Nephron (organoid): Measurements from ENCODE around the gene RBP7.
"Not testable (repeated sequence)": the region's sequence is repeated elsewhere in the genome, so short reads cannot be mapped to it uniquely, and the experiment has no call there.

Experiments
- H3K27ac Mint-ChIP-seq, 3 experiments: 2 replicates each; pipeline ENCODE4 v1.8.0; 2020; ENCODE audit warnings: mixed read lengths in 3 of 3, mild to moderate bottlenecking in 2 of 3, moderate library complexity in 1 of 3
- H3K27me3 Mint-ChIP-seq: 2 replicates; pipeline ENCODE4 v1.8.0; 2021; ENCODE audit warnings: low read depth, mild to moderate bottlenecking, moderate library complexity, mixed read lengths
- H3K36me3 Mint-ChIP-seq: 2 replicates; pipeline ENCODE4 v1.8.0; 2020; ENCODE audit warnings: low read depth, mixed read lengths
- H3K4me1 Mint-ChIP-seq: 2 replicates; pipeline ENCODE4 v1.8.0; 2020; ENCODE audit warnings: mixed read lengths
- H3K4me3 Mint-ChIP-seq, 3 experiments: 2 replicates each; pipeline ENCODE4 v1.8.0; 2020; ENCODE audit warnings: mild to moderate bottlenecking in 3 of 3, mixed read lengths in 3 of 3, moderate library complexity in 2 of 3
- H3K9me3 Mint-ChIP-seq: 2 replicates; pipeline ENCODE4 v1.8.0; 2020; ENCODE audit warnings: mixed read lengths
- TF ChIP-seq, protein P1 (sequence below), 3 experiments: fragments of 200-600 bp; sonication (generic); IDR thresholded peaks; one replicate each; pipeline ENCODE4 v1.5.0; 2021; ENCODE audit warnings: antibody characterized with exemption in 3 of 3; ENCODE audit not compliant: unreplicated experiment in 3 of 3

Gene RBP7

DNA sequence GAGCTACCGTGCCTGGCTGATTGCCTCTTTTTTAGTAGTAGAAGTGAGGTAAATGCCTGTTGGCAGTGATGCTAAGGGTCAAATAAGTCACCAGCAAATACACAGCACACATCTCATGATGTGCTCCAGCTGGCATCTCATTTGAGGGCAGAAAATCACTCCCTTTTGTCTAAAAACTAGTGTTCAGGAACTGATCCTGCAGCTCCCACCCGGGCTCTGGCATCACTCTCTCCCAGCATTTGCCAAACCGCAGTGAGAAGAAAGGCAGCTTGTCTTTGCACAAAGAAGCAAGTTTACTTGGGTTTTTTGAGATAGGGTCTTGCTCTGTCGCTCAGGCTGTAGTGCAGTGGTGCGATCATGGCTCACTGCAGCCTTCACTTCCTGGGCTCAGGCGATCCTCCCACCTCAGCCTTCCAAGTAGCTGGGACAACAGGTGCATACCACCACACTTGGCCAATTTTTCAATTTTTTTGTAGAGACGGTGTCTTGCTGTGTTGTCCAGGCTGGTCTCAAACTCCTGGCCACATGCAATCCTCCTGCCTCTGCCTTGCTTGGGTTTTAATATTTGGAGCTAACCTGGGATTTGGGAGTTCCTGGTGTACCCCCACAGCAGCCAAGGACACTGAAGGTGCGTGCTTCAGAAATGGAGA is 4.1 kb downstream of the RBP7 start:
- TF ChIP-seq, protein P1, sequence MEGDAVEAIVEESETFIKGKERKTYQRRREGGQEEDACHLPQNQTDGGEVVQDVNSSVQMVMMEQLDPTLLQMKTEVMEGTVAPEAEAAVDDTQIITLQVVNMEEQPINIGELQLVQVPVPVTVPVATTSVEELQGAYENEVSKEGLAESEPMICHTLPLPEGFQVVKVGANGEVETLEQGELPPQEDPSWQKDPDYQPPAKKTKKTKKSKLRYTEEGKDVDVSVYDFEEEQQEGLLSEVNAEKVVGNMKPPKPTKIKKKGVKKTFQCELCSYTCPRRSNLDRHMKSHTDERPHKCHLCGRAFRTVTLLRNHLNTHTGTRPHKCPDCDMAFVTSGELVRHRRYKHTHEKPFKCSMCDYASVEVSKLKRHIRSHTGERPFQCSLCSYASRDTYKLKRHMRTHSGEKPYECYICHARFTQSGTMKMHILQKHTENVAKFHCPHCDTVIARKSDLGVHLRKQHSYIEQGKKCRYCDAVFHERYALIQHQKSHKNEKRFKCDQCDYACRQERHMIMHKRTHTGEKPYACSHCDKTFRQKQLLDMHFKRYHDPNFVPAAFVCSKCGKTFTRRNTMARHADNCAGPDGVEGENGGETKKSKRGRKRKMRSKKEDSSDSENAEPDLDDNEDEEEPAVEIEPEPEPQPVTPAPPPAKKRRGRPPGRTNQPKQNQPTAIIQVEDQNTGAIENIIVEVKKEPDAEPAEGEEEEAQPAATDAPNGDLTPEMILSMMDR (IDR thresholded peaks at IDR 0.05; ENCODE audit: unreplicated experiment in 3 of 3), result no peak
- Mint-ChIP-seq H3K4me1 (peaks cover 5% of the 10 kb centered on the region), H3K27ac (no peak overlapping the region)

DNA sequence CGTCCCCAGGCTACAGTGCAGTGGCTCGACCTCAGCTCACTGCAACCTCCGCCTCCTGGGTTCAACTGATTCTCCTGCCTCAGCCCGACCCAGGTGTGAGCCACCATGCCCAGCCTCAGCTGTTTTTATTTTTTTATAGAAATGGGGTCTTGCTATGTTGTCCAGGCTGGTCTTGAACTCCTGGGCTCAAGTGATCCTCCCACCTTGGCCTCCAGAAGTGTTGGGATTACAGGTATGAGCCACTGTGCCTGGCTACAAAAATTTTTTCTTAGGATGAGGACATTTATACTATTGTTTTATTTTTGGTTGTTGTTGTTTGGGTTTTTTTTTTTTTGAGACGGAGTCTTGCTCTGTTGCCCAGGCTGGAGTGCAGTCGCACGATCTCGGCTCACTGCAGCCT is 8.2 kb downstream of the RBP7 start:
- not testable (repeated sequence) for H3K36me3 Mint-ChIP-seq, H3K4me1 Mint-ChIP-seq, H3K9me3 Mint-ChIP-seq, H3K27ac Mint-ChIP-seq, H3K4me3 Mint-ChIP-seq
- H3K27me3 Mint-ChIP-seq, result peaks cover 17% of the 10 kb centered on the region

More for the DNA sequence above, 4.1 kb downstream of the RBP7 start:
- Mint-ChIP-seq H3K9me3 (no peaks in the 10 kb centered on the region), H3K27me3 (peaks cover 52% of the 10 kb centered on the region), H3K4me3 (no peak overlapping the region), H3K36me3 (no peaks in the 10 kb centered on the region)

DNA sequence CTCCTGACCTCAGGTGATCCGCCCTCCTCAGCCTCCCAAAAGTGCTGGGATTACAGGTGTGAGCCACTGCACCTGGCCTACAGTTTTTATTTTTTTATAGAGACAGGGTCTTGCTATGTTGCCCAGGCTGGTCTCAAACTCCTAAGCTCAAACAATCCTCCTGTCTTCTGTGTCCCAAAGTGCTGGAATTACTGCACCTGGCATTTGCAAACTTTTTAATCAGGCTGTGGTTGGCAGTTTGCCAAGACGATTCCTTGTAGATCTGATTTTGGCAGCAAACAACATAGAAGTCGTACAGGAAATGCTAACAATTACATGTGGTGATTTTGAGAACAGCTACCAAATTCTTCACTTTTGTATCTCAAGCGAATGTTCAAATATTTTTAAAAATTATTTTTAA is 10.1 kb downstream of the RBP7 start:
- no peak overlapping the region for H3K4me3 Mint-ChIP-seq
- TF ChIP-seq, protein P1 (IDR thresholded peaks at IDR 0.05; ENCODE audit: unreplicated experiment in 3 of 3), result no peak
- H3K36me3 Mint-ChIP-seq, result no peaks in the 10 kb centered on the region
- peaks cover 4% of the 10 kb centered on the region for H3K27me3 Mint-ChIP-seq
- no peaks in the 10 kb centered on the region for H3K4me1 Mint-ChIP-seq
- no peaks in the 10 kb centered on the region for H3K9me3 Mint-ChIP-seq
- H3K27ac Mint-ChIP-seq, result no peak overlapping the region

DNA sequence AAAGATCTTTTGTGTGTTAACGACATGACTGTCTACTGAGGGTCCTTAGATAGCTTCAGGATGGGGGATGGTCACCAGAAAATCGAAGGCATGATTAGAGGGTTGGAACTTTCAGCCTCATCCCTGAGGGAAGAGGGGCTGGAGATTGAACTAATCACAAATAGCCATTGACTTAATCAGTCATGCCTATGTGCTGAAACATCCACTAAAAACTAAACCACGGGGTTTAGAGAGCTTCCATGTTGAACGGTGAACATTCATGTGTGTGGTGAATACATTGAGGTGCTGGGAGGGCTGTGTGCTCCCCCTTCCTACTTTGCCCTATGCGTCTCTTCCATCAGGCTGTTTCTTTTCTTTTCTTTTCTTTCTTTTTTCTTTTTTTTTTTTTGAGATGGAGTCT is 17.0 kb downstream of the RBP7 start:
- H3K4me1 Mint-ChIP-seq, result peaks cover 14% of the 10 kb centered on the region
- no peak overlapping the region for H3K4me3 Mint-ChIP-seq
- TF ChIP-seq, protein P1 (IDR thresholded peaks at IDR 0.05; ENCODE audit: unreplicated experiment in 3 of 3), result no peak
- H3K27me3 Mint-ChIP-seq, result no peaks in the 10 kb centered on the region
- H3K9me3 Mint-ChIP-seq, result no peaks in the 10 kb centered on the region
- no peaks in the 10 kb centered on the region for H3K36me3 Mint-ChIP-seq
- no peak overlapping the region for H3K27ac Mint-ChIP-seq

DNA sequence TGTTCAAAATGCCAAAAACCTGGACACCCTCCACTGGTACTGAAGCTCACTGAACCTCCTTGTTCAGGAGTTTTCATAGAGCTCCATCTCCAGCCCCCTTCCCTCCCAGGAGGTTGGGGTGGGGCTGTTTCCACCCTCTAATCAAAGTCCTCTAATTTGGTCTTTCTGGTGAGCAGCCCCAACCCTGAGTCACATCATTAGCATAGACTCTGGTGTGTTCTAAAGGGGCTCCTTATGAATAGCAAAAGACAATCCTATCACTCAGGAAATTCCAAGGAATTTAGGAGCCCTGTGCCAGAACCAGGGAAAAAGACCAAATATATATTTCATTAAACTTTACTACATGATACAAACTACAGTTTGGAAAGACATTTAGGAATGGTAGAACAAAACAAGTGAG is 22.5 kb downstream of the RBP7 start:
- no peaks in the 10 kb centered on the region for H3K27me3 Mint-ChIP-seq
- TF ChIP-seq, protein P1 (IDR thresholded peaks at IDR 0.05; ENCODE audit: unreplicated experiment in 3 of 3), result no peak
- peaks cover 3% of the 10 kb centered on the region for H3K9me3 Mint-ChIP-seq
- H3K4me3 Mint-ChIP-seq, result no peak overlapping the region
- peaks cover 27% of the 10 kb centered on the region for H3K4me1 Mint-ChIP-seq
- no peaks in the 10 kb centered on the region for H3K36me3 Mint-ChIP-seq
- peak overlapping the region; percentile 41 to 84 (median 69) for H3K27ac Mint-ChIP-seq

DNA sequence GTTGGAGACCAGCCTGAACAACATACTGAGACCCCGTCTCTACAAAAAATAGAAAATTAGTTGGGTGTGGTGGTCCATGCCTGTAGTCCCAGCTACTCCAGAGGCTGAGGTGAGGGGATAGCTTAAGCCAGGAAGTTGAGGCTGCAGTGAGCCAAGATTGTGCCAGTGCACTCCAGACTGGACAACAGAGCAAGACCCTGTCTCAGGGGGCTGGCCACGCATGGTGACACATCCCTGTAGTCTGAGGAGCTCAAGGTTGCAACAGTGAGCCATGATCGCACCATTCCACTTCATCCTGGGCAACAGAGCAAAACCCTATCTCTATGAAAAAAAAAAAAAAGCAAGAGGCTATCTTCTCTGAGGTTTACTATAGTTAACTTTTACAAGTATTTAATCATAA is 23.1 kb downstream of the RBP7 start:
- Mint-ChIP-seq H3K4me3 (no peak overlapping the region), H3K27me3 (no peaks in the 10 kb centered on the region), H3K9me3 (peaks cover 3% of the 10 kb centered on the region), H3K36me3 (no peaks in the 10 kb centered on the region), H3K4me1 (peaks cover 27% of the 10 kb centered on the region), H3K27ac (peak overlapping the region; percentile 68 to 84 (median 69))
- TF ChIP-seq, protein P1 (IDR thresholded peaks at IDR 0.05; ENCODE audit: unreplicated experiment in 3 of 3), result no peak

DNA sequence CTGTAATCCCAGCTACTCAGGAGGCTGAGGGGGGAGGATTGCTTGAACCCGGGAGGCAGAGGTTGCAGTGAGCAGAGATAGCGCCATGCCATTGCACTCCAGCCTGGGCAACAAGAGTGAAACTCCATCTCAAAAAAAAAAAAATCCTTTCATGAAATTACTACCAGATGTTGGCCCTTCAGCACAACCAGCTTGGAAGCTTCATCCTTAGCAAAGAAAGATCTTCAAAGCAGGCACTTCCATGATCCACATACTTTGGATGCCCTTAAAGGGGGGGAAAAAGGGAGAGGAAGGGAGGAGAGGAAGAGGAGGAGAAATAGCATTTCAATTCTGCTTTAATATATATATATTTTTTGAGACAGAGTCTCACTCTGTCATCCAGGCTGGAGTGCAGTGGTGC is 23.6 kb downstream of the RBP7 start:
- H3K9me3 Mint-ChIP-seq, H3K4me3 Mint-ChIP-seq, H3K27me3 Mint-ChIP-seq, H3K36me3 Mint-ChIP-seq: not testable (repeated sequence)
- Mint-ChIP-seq H3K4me1 (peaks cover 24% of the 10 kb centered on the region), H3K27ac (peak overlapping the region; percentile 68 to 84 (median 69))

DNA sequence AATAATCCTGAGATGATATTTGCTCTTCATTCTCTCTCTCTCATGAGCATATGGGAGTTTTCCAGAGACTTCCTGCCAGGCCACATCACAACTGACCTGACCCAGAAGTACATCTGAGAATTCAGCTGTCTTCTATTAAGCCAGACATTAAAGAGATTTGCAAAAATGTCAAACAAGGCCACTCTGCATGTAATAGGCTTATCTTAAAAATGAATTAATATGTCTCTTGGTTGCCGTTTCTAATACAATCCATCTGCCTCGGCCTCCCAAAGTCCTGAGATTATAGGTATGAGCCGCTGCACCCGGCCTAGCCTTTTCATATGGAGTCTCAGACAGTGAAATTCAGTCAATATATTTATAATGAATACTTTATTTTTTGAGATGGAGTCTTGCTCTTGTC is 25.0 kb downstream of the RBP7 start:
- not testable (repeated sequence) for H3K36me3 Mint-ChIP-seq, H3K4me3 Mint-ChIP-seq, H3K9me3 Mint-ChIP-seq, H3K27me3 Mint-ChIP-seq
- peaks cover 19% of the 10 kb centered on the region for H3K4me1 Mint-ChIP-seq
- H3K27ac Mint-ChIP-seq, result peak overlapping the region; percentile 78 to 86 (median 84)
